Stimulated activated CD8-positive, alpha-beta memory T cell treated with anti-CD3 and anti-CD28 coated beads, Interleukin-7, amount 100 ng/mL, for 24 hours (primary cell): ENCODE data around the gene TFF3.

ENCODE experiments used
- DNase-seq: peaks from one replicate; pipeline ENCODE4 v3.0.0-alpha.2; 2020; ENCODE audit warnings: low read depth

TFF3 gene

DNA sequence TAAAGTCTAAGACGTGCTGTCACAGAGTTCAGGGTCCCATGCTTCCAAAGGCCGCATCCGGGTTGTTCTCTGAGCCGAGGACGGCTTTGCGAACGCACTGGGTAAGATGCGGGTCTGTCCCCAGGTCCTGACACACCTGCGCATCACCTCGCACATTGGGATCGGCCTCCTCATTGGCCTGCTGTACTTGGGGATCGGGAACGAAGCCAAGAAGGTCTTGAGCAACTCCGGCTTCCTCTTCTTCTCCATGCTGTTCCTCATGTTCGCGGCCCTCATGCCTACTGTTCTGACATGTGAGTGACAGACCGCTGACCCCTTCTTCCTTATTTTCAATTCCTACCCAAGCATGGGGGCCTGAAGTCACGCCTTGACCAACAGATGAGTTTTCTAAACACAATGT, 25.3 kb downstream of the TFF3 start:
- DNase-seq: no peak

DNA sequence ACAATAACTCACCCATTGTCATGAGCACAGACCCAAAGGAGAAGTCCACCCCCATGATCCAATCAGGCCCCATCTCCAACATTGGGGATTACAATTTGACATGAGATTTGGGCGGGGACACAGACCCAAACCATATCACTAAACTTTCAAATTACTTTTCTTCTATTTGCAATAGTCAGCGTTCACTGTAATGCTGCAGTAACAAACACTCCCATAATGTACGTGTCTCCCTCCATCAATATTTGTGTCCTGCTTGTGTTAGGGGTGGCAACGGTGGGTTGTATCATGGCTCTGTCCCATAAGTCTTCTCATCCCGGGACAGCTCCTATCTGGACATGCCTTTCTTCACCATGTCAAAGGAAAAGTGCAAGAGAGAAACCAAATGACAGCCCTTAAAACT, 26.2 kb downstream of the TFF3 start:
- no peak for DNase-seq

DNA sequence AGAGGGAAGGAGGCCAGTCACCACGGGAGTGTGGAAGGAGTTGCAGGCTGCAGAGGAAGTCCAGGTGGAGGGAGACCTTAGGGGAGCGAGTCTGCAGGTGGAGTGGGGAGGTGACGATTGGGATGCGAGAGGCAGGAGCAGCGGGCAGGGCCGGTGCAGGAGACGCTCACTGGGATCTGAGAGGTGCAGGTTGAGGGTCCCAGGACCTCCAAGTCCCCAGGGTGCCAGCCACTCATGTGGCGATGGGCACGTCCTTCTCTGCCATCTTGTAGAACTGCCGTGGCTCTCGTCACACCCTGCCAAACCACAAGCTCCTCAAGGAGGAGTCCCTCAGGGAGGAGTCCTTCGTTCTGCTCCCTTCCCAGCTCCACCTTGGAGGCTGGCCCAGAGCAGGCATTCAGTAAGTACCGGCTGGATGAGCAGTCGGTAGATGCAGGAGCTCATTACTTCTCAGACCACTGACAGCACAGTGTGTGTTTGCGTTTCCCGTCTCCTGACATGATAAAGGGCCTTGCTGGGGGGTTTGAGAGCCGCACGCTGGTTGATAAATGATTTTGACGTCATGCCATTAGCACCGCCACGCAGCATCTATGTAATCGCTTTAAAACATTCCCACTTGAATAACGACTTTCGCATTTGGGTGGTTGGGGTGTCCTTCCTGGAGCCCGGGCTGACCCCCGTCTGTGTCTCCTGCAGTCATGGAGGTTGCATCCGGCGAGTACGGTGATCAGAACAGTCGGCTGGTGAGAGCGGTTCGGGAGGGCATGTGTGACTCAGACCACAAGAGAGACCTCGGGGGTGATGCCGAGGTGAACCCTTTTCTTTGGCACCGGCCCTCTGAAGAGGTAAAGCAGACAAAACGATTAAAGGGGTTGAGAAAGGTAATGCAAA, 27.8 kb downstream of the TFF3 start:
- DNase-seq: no peak

- DNase-seq: no peak
These were observed 28.8 kb downstream of the TFF3 start for GRCh38 chr21:42286416-42286815.

- DNase-seq: no peak
These were observed 29.5 kb downstream of the TFF3 start for GRCh38 chr21:42285569-42286245.

DNA sequence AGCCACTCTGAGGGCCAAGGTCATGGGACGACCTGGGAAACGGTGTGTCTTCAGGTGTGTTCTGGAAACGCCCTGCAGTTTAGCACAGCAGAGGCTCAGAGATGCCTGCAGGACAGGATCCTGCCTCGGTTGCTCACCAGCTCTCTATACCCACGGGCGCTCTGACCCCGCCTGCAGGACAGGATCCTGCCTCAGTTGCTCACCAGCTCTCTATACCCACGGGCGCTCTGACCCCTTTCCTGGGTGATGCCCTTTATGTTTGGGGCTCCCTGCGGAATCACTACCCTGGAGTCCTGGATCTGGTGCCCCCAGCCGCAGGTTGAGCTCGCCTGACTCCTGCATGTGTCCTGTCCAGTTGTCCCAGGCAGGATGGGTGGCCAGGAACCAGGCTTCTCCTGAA, 32.5 kb downstream of the TFF3 start:
- DNase-seq: no peak

DNA sequence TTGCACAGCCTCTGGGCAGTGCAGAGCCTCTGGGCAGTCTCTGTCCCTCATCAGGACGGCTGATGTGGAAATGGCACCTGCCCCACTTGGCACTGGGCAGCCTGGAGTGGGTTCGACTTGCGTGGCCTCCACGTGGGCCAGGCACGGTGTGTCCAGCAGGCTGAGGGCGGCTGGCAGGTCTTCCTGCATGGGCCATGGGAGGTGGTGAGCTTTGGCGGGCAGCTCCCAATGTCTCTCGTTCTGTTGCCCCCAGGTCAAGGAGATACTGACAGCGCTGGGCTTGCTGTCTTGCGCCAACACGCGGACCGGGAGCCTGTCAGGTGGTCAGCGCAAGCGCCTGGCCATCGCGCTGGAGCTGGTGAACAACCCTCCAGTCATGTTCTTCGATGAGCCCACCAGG, 33.2 kb downstream of the TFF3 start:
- DNase-seq: no peak

DNA sequence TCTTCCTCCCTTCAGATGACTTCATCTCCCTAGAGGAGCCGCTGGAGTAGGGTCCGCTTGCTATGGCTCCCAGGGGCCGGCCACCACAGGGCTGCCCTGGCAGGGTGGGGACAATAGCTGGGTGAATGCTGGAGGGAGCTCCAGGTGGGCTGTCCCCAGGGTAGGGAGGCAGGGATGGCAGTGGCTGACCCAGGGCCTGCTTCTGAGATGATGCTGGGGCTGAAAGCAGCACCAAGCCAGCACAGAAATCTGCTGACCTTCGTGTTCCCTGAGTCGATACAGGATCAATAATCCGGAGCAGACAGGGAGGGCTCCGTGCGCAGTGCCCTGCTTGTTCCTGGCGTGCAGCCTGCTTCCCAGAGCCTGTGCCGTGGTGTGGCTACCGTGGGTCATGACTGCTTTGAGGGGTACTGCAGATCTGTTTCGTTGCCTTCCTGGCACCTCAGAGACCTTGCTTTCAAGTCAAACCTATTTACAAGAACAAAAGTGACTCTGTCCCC, 34.0 kb downstream of the TFF3 start:
- no peak for DNase-seq

DNA sequence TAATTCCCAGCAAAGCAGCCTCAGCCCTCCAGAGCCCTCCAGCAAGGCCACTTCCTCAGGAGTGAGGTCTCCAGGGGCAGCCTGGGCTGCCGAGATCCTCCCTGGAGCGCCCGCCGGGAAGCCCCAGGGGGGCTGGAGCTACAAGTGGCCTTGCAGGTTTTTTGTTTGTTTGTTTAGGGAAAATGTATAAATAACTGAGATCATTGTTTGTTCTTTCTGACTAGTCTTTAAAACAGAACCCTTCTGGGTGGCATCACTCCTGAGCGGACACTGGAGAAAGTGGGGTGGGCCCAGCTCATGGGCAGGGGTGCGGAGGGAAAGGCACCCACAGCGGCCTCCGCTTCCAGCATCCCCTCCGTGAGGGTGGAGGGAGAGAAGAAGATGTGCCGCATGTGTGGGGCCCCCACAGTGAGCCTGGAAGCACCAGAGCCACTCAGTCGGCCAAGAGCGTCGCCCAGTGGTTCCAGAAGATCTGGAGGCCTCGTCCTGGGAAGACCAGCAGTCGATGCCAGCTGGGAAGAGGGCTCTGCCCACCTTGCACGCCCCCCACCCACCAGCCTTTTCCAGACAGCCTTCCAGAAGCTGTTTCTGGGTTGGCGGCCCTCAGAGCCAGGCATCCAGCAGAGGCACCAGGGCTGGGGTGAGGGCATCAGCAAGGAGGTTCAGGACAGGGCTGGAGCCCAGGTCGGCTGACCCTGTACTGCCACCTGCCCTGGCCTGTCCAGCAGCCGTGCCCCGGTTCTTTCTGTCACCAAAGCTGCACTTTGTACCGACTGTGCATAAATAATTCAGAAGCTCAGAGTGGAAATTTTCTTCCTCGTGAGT, 34.6 kb downstream of the TFF3 start:
- no peak for DNase-seq

GRCh38 chr21:42279888-42280287, 35.3 kb downstream of the TFF3 start:
- no peak for DNase-seq

GRCh38 chr21:42279341-42279871, 35.8 kb downstream of the TFF3 start:
- DNase-seq: no peak

DNA sequence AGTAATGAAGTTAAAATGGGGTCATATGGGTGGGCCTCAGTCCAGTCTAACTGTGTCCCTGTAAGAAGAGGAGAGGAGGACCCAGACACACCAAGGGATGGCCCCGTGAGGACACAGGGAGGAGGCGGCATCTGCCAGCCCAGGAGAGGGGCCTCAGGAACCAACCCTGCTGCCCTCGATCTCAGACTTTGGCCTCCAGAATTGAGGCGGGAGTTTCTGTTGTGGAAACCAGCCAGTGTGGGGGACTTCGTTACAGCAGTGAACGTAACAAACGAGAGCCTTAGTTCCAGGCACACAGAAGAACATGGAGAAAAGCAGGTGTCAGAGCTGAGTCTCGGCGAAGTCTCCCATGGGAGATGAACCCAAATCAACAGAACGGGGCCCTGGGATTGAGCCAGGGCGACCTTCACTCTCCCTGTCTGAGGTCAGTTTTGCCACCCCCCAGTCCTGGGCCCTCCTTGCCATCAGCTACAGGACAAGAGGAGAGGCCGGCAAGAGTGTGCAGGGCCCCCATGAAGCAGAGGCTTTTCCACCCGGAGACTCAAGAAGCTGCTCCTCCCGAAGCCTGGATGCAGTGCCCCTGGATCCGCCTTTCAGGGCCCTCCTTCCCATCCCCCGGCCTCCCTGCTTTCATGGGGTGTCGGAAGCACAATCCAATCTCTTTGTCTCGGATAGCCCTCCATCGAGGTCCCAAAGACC, 36.6 kb downstream of the TFF3 start:
- DNase-seq: no peak

GRCh38 chr21:42277593-42277992, 37.6 kb downstream of the TFF3 start:
- DNase-seq: no peak

DNA sequence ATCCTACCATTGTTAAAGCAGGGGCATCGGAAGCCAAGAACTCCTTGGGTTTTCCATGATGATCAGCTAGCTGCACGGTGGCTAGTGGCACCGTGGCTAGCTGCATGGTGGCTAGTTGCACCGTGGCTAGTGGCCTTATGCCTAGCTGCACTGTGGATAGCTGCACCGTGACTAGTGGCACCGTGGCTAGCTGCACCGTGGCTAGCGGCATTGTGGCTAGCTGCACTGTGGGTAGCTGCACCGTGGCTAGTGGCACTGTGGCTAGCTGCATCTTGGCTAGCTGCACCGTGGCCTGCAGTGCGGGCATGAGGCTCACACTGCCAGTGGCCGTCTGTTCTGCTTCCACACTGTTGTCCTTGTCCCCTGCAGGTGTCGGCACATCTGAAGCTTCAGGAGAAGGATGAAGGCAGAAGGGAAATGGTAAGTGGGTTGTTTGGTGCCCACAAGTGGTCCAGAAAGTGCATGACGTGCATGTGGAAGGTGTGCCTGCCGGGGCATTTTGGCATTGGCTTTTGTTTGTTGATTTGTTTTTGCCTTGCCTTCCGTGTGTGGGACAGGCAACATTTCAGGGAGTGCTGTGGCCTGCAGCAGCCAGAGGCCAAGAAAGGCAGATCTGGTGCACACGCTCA, 38.6 kb downstream of the TFF3 start:
- no peak for DNase-seq

DNA sequence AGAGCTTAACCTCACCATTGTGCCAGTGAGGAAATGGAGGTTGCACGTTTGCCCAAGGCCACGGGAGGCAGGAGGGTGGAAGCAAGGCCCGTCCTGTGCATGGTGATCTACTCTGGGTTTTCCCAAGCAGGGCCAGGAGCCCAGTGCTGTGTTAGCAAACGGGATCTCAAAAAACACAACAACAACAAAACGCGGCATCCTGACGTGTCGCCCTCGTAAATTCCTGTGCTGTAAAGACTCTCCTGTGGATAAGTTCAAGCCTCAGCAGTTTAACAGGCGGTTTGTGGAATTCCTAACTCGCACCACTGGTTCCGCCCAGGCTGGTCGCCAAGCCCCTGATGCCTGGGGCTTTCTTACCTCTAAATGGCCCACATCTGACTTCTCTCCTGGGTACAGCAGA, 39.1 kb downstream of the TFF3 start:
- DNase-seq: no peak

DNA sequence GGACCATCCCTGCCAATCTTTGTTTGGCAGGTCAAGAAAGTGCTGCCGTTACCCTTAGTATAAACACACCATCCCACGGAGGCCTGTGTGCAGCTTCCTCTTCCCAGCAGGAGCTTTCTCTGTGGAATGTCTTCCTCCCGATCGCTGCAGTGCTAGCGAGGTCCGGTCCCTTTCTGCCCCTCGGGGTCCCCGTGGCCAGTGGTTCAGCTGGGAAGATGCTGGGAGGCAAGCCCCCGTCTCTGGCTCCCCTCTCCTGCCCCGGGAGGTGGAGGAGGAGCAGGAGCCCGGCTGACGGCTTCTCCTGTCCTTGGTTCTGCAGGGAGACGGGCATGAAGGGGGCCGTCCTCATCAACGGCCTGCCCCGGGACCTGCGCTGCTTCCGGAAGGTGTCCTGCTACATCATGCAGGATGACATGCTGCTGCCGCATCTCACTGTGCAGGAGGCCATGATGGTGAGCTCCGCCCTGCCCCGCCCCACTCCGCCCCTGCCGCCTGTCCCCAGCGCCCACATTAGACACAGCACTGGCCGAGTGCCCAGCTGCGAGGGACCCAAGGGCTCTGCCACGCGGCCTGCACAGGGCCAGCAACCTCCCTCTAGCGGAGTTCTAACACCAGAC, 42.1 kb downstream of the TFF3 start:
- DNase-seq: no peak

DNA sequence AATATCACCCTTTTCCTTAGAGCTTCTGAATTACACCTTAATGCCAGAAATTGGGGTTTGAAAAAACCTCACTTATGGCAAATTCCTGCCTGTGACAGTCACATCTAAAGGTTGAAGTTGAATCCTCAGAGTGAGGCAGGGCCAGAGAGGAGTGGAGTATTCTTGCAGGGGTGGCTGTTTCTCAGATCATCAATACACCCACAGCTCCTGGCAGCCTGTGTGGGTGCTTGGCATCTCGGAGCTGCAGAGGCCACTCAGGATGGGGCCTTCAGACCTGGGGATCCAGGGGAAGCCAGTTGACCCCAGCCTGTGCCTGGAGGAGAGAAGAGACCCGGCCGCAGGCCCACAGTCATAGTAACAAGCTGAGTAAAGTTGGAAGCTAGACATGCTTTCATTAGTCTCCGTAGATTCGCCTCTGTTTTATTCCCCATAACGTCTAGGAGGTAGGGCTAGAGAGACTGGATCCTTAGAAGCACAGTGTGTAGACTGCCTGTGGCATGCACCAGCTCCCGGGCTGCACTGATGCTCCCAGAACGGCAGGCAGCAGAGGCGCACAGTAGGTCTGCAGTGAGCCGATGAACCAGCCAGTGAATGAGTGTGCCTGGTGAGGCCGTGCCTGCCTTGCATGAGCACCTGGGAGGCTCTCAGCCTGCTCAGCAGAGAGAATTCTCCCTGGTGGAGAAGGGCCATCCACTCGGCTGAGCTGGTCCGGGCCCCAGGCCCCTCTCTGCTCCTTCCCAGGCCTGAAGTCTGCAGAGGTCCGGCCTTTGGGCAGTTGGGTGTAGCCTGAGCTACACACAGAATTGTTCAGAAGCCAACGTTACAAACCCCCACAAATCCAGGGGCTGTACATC, 42.9 kb downstream of the TFF3 start:
- DNase-seq: no peak

GRCh38 chr21:42271065-42271464, 44.1 kb downstream of the TFF3 start:
- DNase-seq: no peak

- no peak for DNase-seq
These were observed 45.8 kb downstream of the TFF3 start for GRCh38 chr21:42269386-42269785.
